PFSK-1 (cell line): ENCODE measurements around the gene DPP8.

Experiments
- POLR2AphosphoS5 ChIP-seq: IDR thresholded peaks from 2 replicates; pipeline ENCODE4 v1.6.1; 2012; ENCODE audit warnings: low read depth, mild to moderate bottlenecking, control low read depth, low read length, moderate library complexity
- SIN3A ChIP-seq: IDR thresholded peaks from 2 replicates; pipeline ENCODE4 v1.6.1; 2012; ENCODE audit warnings: mild to moderate bottlenecking, low read length, moderate library complexity, borderline replicate concordance; ENCODE audit not compliant: insufficient read depth
- TF ChIP-seq, protein P1 (sequence below), 2 experiments: IDR thresholded peaks; 2 replicates each; pipeline versions ENCODE4 v1.6.1 to v1.8.0; 2011 to 2012; ENCODE audit warnings: low read depth in 2 of 2, low read length in 2 of 2, control low read depth in 1 of 2, inconsistent platforms in 1 of 2, mild to moderate bottlenecking in 1 of 2, moderate library complexity in 1 of 2; ENCODE audit not compliant: insufficient read depth in 1 of 2

DNA sequence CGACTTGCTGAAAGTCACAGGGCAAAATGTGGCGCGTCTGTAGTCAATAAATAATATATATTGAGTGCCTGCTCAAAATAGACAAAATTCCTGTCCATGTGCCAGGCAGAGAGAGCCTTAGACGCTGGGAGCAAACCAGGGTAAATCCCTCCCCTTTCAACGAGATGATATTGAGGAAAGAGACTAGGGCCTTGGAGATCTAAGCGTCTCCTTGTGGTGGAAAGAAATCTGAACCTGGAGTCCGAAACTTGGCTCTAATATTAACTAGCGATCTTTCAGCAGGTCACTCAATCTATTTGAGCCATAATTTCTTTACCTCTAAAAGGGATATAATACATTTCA lies 348 bp upstream of the DPP8 start:
- no peak for TF ChIP-seq POLR2AphosphoS5
- TF ChIP-seq, protein P1, sequence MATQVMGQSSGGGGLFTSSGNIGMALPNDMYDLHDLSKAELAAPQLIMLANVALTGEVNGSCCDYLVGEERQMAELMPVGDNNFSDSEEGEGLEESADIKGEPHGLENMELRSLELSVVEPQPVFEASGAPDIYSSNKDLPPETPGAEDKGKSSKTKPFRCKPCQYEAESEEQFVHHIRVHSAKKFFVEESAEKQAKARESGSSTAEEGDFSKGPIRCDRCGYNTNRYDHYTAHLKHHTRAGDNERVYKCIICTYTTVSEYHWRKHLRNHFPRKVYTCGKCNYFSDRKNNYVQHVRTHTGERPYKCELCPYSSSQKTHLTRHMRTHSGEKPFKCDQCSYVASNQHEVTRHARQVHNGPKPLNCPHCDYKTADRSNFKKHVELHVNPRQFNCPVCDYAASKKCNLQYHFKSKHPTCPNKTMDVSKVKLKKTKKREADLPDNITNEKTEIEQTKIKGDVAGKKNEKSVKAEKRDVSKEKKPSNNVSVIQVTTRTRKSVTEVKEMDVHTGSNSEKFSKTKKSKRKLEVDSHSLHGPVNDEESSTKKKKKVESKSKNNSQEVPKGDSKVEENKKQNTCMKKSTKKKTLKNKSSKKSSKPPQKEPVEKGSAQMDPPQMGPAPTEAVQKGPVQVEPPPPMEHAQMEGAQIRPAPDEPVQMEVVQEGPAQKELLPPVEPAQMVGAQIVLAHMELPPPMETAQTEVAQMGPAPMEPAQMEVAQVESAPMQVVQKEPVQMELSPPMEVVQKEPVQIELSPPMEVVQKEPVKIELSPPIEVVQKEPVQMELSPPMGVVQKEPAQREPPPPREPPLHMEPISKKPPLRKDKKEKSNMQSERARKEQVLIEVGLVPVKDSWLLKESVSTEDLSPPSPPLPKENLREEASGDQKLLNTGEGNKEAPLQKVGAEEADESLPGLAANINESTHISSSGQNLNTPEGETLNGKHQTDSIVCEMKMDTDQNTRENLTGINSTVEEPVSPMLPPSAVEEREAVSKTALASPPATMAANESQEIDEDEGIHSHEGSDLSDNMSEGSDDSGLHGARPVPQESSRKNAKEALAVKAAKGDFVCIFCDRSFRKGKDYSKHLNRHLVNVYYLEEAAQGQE (IDR thresholded peaks at IDR 0.05; ENCODE audit: insufficient read depth in 1 of 2, low read depth in 2 of 2, low read length in 2 of 2) = no peak; a peak in 1 of 4 replicates
- TF ChIP-seq SIN3A = no peak
